ENCODE measurements around the gene DCXR.

DCXR gene

GRCh38 chr17:82008941-82009405 lies 28.5 kb downstream of the DCXR start:
- no peak for DNase-seq

- DNase-seq = no peak
These were observed 29.1 kb downstream of the DCXR start for GRCh38 chr17:82008258-82008940.

GRCh38 chr17:82007495-82008257 lies 29.8 kb downstream of the DCXR start:
- DNase-seq = no peak

- DNase-seq = no peak
These were observed 30.3 kb downstream of the DCXR start for GRCh38 chr17:82007228-82007494.

DNA sequence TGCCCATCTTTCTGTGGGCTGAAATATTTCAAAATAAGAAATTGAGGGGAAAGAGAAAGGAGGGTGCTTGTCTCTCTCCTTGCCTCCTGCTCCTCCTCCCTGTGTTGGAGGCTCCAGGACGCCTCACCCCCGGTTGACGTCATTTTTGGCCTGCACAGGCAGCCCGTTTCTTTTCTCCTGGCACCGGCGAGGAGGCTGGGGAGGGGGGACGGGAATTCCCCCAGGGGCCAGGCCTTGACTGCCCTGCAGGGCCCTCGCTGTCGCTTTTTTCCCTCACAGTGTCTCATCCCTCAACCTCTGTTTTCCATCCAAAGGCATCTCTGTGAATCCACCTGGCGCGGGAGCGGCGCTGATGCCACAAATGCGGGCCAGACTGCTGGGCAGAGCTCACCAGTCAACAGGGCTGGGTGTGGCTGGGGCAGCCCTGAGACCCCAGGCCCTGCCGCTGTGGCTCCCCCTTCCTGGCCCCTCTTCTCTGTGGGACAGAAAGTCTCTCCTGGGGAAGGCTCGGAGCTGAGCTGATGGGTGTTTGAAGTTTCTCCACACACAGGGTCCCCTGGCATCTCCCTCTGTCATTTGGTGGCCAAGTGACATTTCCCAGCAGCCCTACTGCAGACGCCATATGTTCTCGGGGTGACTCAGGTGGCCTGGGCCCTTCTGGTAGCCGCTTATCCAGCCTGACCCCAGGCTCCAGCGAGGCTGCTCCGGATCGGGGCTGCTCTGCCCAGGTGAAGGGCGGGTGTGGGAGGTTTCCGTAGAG lies 30.8 kb downstream of the DCXR start:
- no peak for DNase-seq

- no peak for DNase-seq
These were observed 31.7 kb downstream of the DCXR start for GRCh38 chr17:82005701-82006348.

- DNase-seq = no peak
These were observed 32.7 kb downstream of the DCXR start for GRCh38 chr17:82004517-82005455.

DNA sequence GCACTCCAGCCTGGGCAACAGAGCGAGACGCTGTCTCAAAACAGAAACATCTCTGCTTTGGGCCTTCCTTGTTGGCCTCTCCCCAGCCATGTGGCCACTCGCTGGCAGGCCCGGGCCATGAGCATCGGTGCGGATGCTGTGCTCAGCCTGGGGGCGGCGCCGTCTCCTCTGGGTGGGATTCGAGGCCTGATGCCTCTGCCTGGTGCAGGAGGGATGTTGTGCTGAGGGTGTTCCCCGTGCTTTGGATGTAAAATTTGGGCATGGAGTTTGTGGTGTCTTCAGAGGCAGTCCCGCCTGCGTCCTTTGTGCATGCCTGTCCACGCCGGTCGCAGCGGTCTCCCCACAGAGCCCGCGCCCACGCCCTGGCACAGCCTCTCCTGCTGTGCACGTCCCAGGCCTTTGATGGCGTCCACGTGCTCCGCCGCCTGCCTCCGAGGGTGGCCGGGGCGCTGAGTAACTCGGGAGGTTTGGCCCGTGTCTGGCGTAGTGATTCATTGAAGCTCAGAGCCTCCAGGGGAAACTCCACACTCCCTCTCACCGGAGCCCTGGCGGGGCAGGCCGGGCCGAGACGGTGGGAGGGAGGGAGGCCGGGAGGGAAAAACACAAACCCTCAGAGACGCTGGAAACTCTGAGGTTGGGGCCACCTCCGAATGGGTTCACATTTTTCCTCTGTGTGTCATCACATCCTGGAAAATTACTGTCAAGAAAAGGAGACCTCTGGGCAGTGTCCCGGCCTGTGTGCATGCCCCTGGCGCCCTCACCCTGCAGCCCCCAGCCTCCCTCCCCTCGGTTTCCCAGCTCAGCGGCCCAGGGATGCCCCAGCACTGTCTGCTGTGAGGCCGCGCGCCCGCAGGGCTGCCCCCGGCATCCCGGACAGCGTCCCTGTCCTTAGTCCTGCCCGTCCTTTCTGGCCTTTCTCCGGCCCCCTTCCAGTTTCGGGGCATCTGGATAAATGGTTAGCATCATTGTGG lies 33.8 kb downstream of the DCXR start:
- no peak for DNase-seq

- DNase-seq = no peak
These were observed 35.9 kb downstream of the DCXR start for GRCh38 chr17:82001571-82002056.

- no peak for DNase-seq
These were observed 36.5 kb downstream of the DCXR start for GRCh38 chr17:82000803-82001570.

DNA sequence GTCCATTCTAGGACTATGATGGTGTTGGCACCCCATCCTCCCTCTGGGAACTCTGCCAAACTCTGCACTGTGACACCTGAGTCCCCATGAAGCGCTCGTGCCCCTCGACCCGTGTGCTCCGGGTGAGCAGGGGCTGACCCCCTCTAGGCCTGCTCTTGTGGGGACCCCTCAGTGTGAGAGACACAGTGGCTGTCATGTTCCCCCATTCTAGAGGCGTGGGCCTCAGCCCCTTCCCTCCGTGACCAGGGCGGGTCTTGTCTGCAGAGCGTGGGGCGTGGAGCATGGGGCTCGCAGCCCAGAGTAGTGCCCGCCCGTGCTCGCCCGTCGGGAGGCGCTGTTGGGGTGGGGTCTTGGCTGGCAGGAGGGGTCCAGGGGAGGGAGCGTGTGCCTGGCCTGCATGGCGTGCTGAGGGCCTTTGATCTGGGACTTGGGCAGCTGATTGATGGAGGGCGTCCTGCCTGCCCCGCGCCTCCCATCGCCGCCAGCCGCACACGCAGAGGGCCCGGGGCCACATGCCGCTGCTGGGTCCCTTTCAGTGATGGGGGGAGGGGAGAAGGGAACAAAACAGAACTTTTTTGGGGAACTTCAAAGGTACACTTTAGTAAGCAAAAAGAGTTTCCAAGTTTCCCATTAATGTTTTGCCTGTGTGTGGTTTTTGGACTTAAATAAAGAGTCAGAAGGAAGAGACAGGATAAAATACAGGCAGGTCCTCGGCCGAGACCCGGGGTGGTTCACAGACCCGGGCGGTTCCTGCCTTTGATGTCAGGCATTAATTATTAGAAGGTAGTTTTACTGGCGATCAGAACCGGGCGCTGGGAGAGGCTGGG lies 37.3 kb downstream of the DCXR start:
- no peak for DNase-seq

GRCh38 chr17:81999587-81999975 lies 37.9 kb downstream of the DCXR start:
- DNase-seq = no peak

GRCh38 chr17:81998691-81999438 lies 38.6 kb downstream of the DCXR start:
- no peak for DNase-seq

GRCh38 chr17:81998212-81998611 lies 39.3 kb downstream of the DCXR start:
- DNase-seq = no peak

DNA sequence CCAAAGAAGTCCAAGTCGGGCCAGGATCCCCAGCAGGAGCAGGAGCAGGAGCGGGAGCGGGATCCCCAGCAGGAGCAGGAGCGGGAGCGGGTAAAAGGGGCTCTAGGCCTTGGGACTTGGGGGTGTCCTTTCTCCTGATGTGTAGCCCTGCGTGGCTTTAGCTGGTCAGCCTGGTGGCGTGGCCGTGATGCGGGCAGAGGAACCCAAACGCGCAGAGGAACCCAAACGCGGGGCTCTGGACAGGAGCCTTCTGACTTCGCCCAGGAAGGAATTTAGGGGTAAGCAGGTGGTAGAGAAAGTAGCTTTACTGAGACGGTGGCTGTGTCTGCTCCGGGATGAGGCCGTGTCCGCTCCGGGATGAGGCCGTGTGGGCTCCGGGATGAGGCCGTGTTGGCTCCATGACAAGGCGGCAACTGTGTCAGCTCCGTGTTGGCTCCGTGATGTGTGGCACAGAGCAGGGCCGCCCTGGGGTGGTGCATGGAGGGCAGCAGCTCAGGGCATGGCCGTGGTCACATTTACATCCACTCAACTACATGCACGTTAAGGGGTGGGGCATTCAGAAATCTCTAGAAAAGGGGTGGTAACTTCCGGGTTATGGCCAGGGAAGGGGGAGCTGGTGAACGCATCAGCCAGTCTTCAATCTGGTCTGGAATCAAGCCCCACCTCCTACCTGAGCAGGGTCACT lies 40.6 kb downstream of the DCXR start:
- no peak for DNase-seq

- DNase-seq = no peak
These were observed 41.2 kb downstream of the DCXR start for GRCh38 chr17:81996232-81996756.

GRCh38 chr17:81995463-81996231 lies 41.9 kb downstream of the DCXR start:
- no peak for DNase-seq
